Mesodermal cell (in vitro differentiated cells): Measurements from ENCODE around the gene CAPN10.

Experiments used
- H3K27ac ChIP-seq: 2 replicates; pipeline ENCODE4 v1.7.0; 2013; ENCODE audit warnings: mild to moderate bottlenecking, low read depth, low read length, moderate library complexity; ENCODE audit not compliant: severe bottlenecking
- H3K36me3 ChIP-seq: 2 replicates; pipeline ENCODE4 v1.7.1; 2013; ENCODE audit warnings: mild to moderate bottlenecking, low read length, moderate library complexity; ENCODE audit not compliant: control insufficient read depth, insufficient read depth
- H3K4me1 ChIP-seq: one replicate; pipeline ENCODE4 v1.7.1; 2013; ENCODE audit warnings: mild to moderate bottlenecking, low read length; ENCODE audit not compliant: insufficient read depth, control insufficient read depth, poor library complexity, severe bottlenecking
- H3K4me3 ChIP-seq: 2 replicates; pipeline ENCODE4 v1.7.0; 2013; ENCODE audit warnings: low read length, control low read depth, mild to moderate bottlenecking; ENCODE audit not compliant: insufficient read depth, poor library complexity, severe bottlenecking; ENCODE audit errors: extremely low read depth
- H3K9me3 ChIP-seq: 2 replicates; pipeline ENCODE4 v1.7.1; 2013; ENCODE audit warnings: mild to moderate bottlenecking, low read length, moderate library complexity; ENCODE audit not compliant: control insufficient read depth
- WGBS, 2 experiments: methylation state at CpG; one replicate each; pipeline ENCODE4 v1.1.5; 2013; ENCODE audit warnings: missing lambda C conversion rate in 2 of 2; ENCODE audit not compliant: insufficient coverage in 2 of 2; 5-methylcytosine and 5-hydroxymethylcytosine counted together

Gene CAPN10

DNA sequence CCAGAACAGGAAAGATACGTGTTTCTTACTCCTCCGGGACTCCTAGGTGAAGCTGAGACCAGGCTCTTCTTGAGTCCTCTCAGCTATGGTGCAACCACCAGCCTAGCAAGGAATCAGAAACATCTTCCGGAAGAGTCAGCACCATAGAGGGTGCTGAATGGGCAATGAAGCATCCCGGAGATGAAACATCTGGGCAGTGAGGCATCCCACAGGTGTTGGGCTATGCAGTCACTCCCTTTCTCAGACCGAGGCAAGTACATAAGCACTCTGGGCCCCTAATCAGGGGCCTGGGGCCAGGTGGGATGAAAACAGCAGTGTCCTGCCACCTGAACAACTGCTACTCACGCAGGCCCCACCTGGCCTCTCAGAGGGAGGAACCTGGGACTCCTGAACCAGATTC lies 1.4 kb upstream of the CAPN10 start:
- H3K4me1 ChIP-seq = peaks cover 31% of the 10 kb centered on the region
- H3K36me3 ChIP-seq = peaks cover 39% of the 10 kb centered on the region
- WGBS, 2 experiments = 83 to 91% methylated on average over 6 of the region's 6 CpGs
- peak overlapping the region; percentile 98 for H3K4me3 ChIP-seq
- no peak overlapping the region for H3K27ac ChIP-seq
- H3K9me3 ChIP-seq = no peaks in the 10 kb centered on the region

DNA sequence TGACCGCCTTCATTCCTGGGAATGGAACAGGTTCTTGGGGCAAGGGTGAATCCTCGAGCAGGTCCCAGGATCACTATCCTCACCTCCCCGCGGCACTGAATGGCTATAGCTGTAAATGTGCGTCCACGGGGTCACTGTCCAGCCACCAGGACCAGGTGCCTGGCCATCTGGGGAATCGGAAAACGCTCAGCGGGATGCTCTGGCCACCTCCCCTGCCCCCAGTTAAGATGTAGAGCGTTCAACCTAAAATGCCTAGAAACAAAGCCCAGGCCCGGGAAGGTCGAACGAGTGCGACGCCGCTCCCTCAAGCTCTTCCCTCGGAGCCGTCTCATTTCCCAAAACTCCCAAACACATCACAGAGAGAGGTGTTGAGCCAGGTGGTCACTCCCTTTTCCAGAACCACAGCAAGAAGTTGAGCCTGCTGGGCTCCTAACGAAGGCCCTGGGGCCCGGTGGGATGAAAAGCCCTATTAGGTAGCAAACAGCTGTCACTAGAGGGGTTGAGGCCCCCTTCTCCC lies 795 bp upstream of the CAPN10 start:
- H3K4me3 ChIP-seq = peak overlapping the region; percentile 98
- H3K36me3 ChIP-seq = peaks cover 42% of the 10 kb centered on the region
- H3K9me3 ChIP-seq = no peaks in the 10 kb centered on the region
- peak overlapping the region; percentile 50 for H3K27ac ChIP-seq
- 6 to 8% methylated on average over 6 to 17 of the region's 20 CpGs for WGBS, 2 experiments
- peaks cover 27% of the 10 kb centered on the region for H3K4me1 ChIP-seq

- Histone ChIP-seq H3K4me3 (peak overlapping the region; percentile 98), H3K4me1 (peaks cover 37% of the 10 kb centered on the region), H3K27ac (no peak overlapping the region), H3K9me3 (no peaks in the 10 kb centered on the region), H3K36me3 (peaks cover 40% of the 10 kb centered on the region)
- 4 to 7% methylated on average over 41 to 59 of the region's 62 CpGs for WGBS, 2 experiments
Observed at GRCh38 chr2:240586919-240587800, 626 bp downstream of the CAPN10 start.

- Histone ChIP-seq H3K4me1 (peaks cover 35% of the 10 kb centered on the region), H3K4me3 (peak overlapping the region; percentile 98), H3K36me3 (peaks cover 42% of the 10 kb centered on the region), H3K9me3 (no peaks in the 10 kb centered on the region), H3K27ac (no peak overlapping the region)
- 92 to 96% methylated on average over 7 to 9 of the region's 10 CpGs for WGBS, 2 experiments
Observed at GRCh38 chr2:240588006-240588655, 1.6 kb downstream of the CAPN10 start.

GRCh38 chr2:240588669-240589068 lies 2.1 kb downstream of the CAPN10 start:
- H3K4me1 ChIP-seq = peaks cover 30% of the 10 kb centered on the region
- peaks cover 41% of the 10 kb centered on the region for H3K36me3 ChIP-seq
- 94 to 95% methylated on average over 4 of the region's 4 CpGs for WGBS, 2 experiments
- no peaks in the 10 kb centered on the region for H3K9me3 ChIP-seq
- no peak overlapping the region for H3K4me3 ChIP-seq
- H3K27ac ChIP-seq = no peak overlapping the region

- no peak overlapping the region for H3K27ac ChIP-seq
- H3K9me3 ChIP-seq = no peaks in the 10 kb centered on the region
- 86 to 89% methylated on average over 12 to 14 of the region's 14 CpGs for WGBS, 2 experiments
- peaks cover 40% of the 10 kb centered on the region for H3K36me3 ChIP-seq
- H3K4me1 ChIP-seq = peaks cover 29% of the 10 kb centered on the region
- no peak overlapping the region for H3K4me3 ChIP-seq
Observed at GRCh38 chr2:240589375-240589774, 2.8 kb downstream of the CAPN10 start.

DNA sequence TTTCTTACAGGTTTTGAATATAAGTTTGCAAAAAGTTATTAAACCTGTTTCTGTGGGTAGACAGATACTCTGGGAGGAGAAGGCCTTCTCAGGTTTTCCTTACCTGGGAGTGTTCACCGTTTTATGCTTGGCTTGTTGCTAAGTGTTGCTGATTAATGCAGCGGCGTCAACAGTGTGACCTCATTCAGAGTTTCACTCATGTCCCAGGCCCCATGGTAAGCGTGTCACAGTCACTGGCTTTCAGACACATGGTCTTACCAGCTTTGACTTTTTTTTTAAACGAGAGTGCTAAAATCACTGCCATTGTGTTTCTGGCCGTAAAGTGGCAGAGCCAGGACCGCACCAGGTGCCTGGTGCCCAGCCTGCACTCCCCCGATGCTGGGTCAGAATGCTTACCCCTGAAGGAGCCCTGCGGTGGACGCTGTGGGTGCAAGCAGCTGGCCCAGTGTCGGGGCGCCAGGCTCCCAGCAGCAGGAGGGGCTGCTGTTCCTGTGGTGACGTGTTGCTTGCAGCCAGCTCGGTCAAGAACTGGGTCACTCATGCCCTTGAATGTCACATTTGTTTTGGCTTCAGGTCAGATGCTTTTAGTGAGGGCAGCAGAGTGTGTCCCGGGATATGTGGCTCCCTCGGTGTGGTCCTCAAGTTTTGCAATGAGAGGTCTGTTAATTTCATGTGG lies 3.5 kb downstream of the CAPN10 start:
- peaks cover 34% of the 10 kb centered on the region for H3K36me3 ChIP-seq
- WGBS, 2 experiments = 88 to 92% methylated on average over 13 to 16 of the region's 16 CpGs
- no peak overlapping the region for H3K4me3 ChIP-seq
- H3K27ac ChIP-seq = no peak overlapping the region
- H3K9me3 ChIP-seq = no peaks in the 10 kb centered on the region
- H3K4me1 ChIP-seq = peaks cover 22% of the 10 kb centered on the region

- Histone ChIP-seq H3K36me3 (peaks cover 31% of the 10 kb centered on the region), H3K4me1 (peaks cover 16% of the 10 kb centered on the region), H3K9me3 (no peaks in the 10 kb centered on the region), H3K4me3 (no peak overlapping the region), H3K27ac (peak overlapping the region; percentile 2)
- WGBS, 2 experiments = 93 to 98% methylated on average over 19 to 21 of the region's 21 CpGs
Observed at GRCh38 chr2:240590681-240591111, 4.2 kb downstream of the CAPN10 start.

DNA sequence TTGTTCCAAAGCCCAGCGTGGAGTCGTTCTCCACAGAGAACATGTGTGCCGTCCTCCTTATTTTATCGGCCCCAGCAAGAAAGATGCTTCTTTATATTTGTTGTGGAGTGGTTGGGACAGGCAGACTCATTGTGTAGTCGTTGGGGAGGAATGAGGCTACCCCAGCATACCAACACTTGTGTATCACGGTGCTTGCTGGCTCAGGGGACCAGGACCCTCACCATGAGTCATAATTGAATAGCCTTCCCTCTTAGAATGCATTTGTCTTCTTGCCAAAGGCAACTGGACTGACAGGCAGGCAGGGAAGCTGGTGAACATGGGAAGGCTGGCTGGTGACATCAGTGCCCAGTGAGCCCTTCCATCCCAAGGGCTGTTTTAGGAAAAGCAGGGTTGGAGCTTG lies 4.7 kb downstream of the CAPN10 start:
- no peaks in the 10 kb centered on the region for H3K9me3 ChIP-seq
- H3K36me3 ChIP-seq = peaks cover 36% of the 10 kb centered on the region
- H3K27ac ChIP-seq = no peak overlapping the region
- WGBS, 2 experiments = 71 to 100% methylated on average over 1 to 2 of the region's 6 CpGs
- peaks cover 16% of the 10 kb centered on the region for H3K4me1 ChIP-seq
- no peak overlapping the region for H3K4me3 ChIP-seq

DNA sequence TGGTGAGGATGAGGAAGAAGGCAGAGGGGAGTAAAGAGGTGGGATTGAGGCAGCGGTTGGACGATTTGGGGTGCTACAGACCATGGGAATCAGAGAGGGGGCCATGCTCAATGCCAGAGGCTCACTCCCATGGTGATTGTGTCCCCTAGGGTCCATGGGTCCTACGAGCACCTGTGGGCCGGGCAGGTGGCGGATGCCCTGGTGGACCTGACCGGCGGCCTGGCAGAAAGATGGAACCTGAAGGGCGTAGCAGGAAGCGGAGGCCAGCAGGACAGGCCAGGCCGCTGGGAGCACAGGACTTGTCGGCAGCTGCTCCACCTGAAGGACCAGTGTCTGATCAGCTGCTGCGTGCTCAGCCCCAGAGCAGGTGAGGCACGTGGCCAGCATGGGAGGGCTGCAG lies 5.2 kb downstream of the CAPN10 start:
- 95 to 96% methylated on average over 13 of the region's 13 CpGs for WGBS, 2 experiments
- no peaks in the 10 kb centered on the region for H3K9me3 ChIP-seq
- H3K27ac ChIP-seq = no peak overlapping the region
- peaks cover 39% of the 10 kb centered on the region for H3K36me3 ChIP-seq
- H3K4me1 ChIP-seq = peaks cover 16% of the 10 kb centered on the region
- no peak overlapping the region for H3K4me3 ChIP-seq
